Measurements from ENCODE around the gene CDH12.

- TF ChIP-seq POLR2A (IDR thresholded peaks at IDR 0.05; ENCODE audit: low read depth, low read length) (no peak), EZH2 (IDR thresholded peaks at IDR 0.05; ENCODE audit: borderline replicate concordance, low read depth, low read length, severe bottlenecking) (no peak), MYC (IDR thresholded peaks at IDR 0.05; ENCODE audit: low read depth, low read length) (no peak)
- TF ChIP-seq, protein P1, sequence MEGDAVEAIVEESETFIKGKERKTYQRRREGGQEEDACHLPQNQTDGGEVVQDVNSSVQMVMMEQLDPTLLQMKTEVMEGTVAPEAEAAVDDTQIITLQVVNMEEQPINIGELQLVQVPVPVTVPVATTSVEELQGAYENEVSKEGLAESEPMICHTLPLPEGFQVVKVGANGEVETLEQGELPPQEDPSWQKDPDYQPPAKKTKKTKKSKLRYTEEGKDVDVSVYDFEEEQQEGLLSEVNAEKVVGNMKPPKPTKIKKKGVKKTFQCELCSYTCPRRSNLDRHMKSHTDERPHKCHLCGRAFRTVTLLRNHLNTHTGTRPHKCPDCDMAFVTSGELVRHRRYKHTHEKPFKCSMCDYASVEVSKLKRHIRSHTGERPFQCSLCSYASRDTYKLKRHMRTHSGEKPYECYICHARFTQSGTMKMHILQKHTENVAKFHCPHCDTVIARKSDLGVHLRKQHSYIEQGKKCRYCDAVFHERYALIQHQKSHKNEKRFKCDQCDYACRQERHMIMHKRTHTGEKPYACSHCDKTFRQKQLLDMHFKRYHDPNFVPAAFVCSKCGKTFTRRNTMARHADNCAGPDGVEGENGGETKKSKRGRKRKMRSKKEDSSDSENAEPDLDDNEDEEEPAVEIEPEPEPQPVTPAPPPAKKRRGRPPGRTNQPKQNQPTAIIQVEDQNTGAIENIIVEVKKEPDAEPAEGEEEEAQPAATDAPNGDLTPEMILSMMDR (IDR thresholded peaks at IDR 0.05; ENCODE audit: extremely low read depth in 1 of 2, insufficient read depth in 1 of 2, low read depth in 1 of 2, low read length in 2 of 2) = no peak
Measured at GRCh38 chr5:22855824-22856223, 2.7 kb upstream of the CDH12 start.

Data from endothelial cell of umbilical vein (primary cell).